Mucosa of descending colon (tissue), 3 donors: Measurements from ENCODE around the gene PKHD1. TPM values are rescaled to one million over a fixed set of nuclear protein-coding genes. Genes with fewer than 3 reads are reported as not detected.
"Not testable (repeated sequence)": the region's sequence is repeated elsewhere in the genome, so short reads cannot be mapped to it uniquely, and the experiment has no call there.

Experiments
- ATAC-seq: fragments of 200-7000 bp; cut with Tn5 transposase; one replicate; pipeline ENCODE4 v1.9.1; 2020; ENCODE audit warnings: mild to moderate bottlenecking, moderate library complexity
- DNase-seq, 3 donors: peaks; one replicate each; pipeline ENCODE4 v3.0.0-alpha.2; 2020
- H3K36me3 ChIP-seq: fragments of 200-600 bp; one replicate; pipeline ENCODE4 v1.8.0; 2021; ENCODE audit warnings: low read depth, mild to moderate bottlenecking
- H3K4me1 ChIP-seq: fragments of 200-600 bp; one replicate; pipeline ENCODE4 v1.8.0; 2021; ENCODE audit warnings: low read depth, mild to moderate bottlenecking
- H3K4me3 ChIP-seq: fragments of 200-600 bp; one replicate; pipeline ENCODE4 v1.8.0; 2021; ENCODE audit warnings: mild to moderate bottlenecking
- H3K9me3 ChIP-seq: fragments of 200-600 bp; one replicate; pipeline ENCODE4 v1.8.0; 2021; ENCODE audit warnings: mild to moderate bottlenecking
- CTCF ChIP-seq: fragments of 200-600 bp; IDR thresholded peaks from one replicate; pipeline ENCODE4 v1.8.0; 2022; ENCODE audit warnings: antibody characterized with exemption, mild to moderate bottlenecking
- intact Hi-C, 2 donors: fragments of 100-400 bp; cut with DNase I in 1 of 2; cut with micrococcal nuclease in 1 of 2; formaldehyde crosslinking; loops; one replicate each; pipeline versions ENCODE4 v1.11.0 to v1.11.1; 2022; cut with DNase I, micrococcal nuclease
- total RNA-seq, 3 donors: library from RNA; stranded (reverse); fragmentation: NEBNext Ultra II Directional in 2 of 3; extraction: Animal tissue kit (Norgen Biotek cat#: 25700) in 2 of 3; gene quantifications; one replicate each; pipeline versions ENCODE4 v1.2.1 to v1.2.4, GENCODE V29; 2021 to 2023
- donor health status: DM: no; HTN: no; CAD: no; lungs with moderate emphysema.
- donor health status: DM: no; HTN: no; CAD: no.
- donor health status: DM: no; HTN: yes; CAD: no.

PKHD1 gene
- total RNA-seq, 3 donors from 2014 or later: 0.12 to 0.22 (median 0.20) TPM

GRCh38 chr6:51932956-51933355 is 154.5 kb downstream of the PKHD1 start:
- ATAC-seq: no peak
- Histone ChIP-seq H3K4me1 (no peaks in the 10 kb centered on the region), H3K9me3 (no peaks in the 10 kb centered on the region), H3K4me3 (no peak overlapping the region), H3K36me3 (no peaks in the 10 kb centered on the region)
- intact Hi-C loops: no loop called here
- TF ChIP-seq CTCF: no peak
- DNase-seq: no peak

- TF ChIP-seq CTCF: no peak
- Histone ChIP-seq H3K9me3 (no peaks in the 10 kb centered on the region), H3K4me3 (no peak overlapping the region), H3K36me3 (no peaks in the 10 kb centered on the region), H3K4me1 (no peaks in the 10 kb centered on the region)
- intact Hi-C loops: no loop called here
- no peak for ATAC-seq
- DNase-seq: no peak
Observed at GRCh38 chr6:51930602-51931001, 156.8 kb downstream of the PKHD1 start.

GRCh38 chr6:51929934-51930574 is 157.4 kb downstream of the PKHD1 start:
- H3K36me3 ChIP-seq: no peaks in the 10 kb centered on the region
- ATAC-seq (no peak), DNase-seq (no peak)
- no peak for TF ChIP-seq CTCF
- no peaks in the 10 kb centered on the region for H3K4me1 ChIP-seq
- H3K9me3 ChIP-seq: no peaks in the 10 kb centered on the region
- no peak overlapping the region for H3K4me3 ChIP-seq
- intact Hi-C loops: no loop called here

DNA sequence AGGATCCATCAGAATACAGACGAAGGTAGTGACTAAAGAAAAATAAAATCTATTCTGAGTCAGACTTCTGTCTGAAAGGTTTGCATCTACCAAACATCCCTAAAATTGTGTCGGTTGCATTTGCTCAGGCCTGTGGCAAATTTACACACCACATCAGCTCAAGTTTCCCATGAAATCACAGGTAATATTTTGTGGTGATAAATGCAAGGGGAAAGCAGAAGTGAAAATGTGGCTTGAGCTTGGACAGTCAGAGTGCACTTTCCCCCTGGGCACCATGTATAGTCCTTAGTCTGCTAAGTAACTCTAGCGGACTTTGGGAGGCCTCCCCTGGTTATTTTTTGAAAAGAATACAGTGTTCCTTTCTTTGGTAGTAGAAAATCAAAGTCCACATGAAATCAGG is 159.1 kb downstream of the PKHD1 start:
- TF ChIP-seq CTCF: no peak
- ATAC-seq: no peak
- DNase-seq: no peak
- intact Hi-C loops: no loop called here
- Histone ChIP-seq H3K4me3 (no peak overlapping the region), H3K36me3 (no peaks in the 10 kb centered on the region), H3K9me3 (no peaks in the 10 kb centered on the region), H3K4me1 (no peaks in the 10 kb centered on the region)

DNA sequence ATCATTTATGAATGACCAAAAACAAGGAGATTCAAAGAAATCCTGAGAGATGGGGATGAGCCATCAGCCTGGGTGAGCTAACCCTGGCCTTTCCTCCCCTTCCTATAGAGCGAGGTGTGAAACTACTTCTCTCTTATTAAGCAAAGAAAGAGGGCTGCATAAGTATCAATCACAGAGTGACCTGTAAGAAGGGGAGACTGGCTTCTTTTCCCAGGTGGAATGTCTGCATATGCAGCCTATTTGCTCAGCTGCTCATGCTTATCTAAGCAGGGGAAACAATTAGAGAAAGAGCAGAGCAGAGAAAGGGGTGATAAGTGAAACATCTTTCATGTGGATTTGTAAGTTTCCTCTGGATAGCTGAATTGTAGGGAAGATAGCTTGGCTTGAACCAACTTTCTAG is 160.0 kb downstream of the PKHD1 start:
- Histone ChIP-seq H3K4me3 (no peak overlapping the region), H3K9me3 (no peaks in the 10 kb centered on the region), H3K4me1 (no peaks in the 10 kb centered on the region), H3K36me3 (no peaks in the 10 kb centered on the region)
- no peak for TF ChIP-seq CTCF
- DNase-seq (no peak), ATAC-seq (no peak)
- intact Hi-C loops: no loop called here

GRCh38 chr6:51926125-51926524 is 161.3 kb downstream of the PKHD1 start:
- ATAC-seq (no peak), DNase-seq (no peak)
- H3K9me3 ChIP-seq: no peaks in the 10 kb centered on the region
- intact Hi-C loops: no loop called here
- H3K4me1 ChIP-seq: no peaks in the 10 kb centered on the region
- H3K4me3 ChIP-seq: no peak overlapping the region
- no peak for TF ChIP-seq CTCF
- no peaks in the 10 kb centered on the region for H3K36me3 ChIP-seq

- ATAC-seq, H3K4me1 ChIP-seq, intact Hi-C loops, DNase-seq, H3K4me3 ChIP-seq, H3K9me3 ChIP-seq, H3K36me3 ChIP-seq: not testable (repeated sequence)
Observed at GRCh38 chr6:51922479-51922878, 164.9 kb downstream of the PKHD1 start.

- H3K4me1 ChIP-seq, DNase-seq, H3K4me3 ChIP-seq, H3K9me3 ChIP-seq, intact Hi-C loops, H3K36me3 ChIP-seq, ATAC-seq: not testable (repeated sequence)
Observed at GRCh38 chr6:51918347-51918746, 169.1 kb downstream of the PKHD1 start.
